ENCODE measurements around the gene ATAD1.

DNA sequence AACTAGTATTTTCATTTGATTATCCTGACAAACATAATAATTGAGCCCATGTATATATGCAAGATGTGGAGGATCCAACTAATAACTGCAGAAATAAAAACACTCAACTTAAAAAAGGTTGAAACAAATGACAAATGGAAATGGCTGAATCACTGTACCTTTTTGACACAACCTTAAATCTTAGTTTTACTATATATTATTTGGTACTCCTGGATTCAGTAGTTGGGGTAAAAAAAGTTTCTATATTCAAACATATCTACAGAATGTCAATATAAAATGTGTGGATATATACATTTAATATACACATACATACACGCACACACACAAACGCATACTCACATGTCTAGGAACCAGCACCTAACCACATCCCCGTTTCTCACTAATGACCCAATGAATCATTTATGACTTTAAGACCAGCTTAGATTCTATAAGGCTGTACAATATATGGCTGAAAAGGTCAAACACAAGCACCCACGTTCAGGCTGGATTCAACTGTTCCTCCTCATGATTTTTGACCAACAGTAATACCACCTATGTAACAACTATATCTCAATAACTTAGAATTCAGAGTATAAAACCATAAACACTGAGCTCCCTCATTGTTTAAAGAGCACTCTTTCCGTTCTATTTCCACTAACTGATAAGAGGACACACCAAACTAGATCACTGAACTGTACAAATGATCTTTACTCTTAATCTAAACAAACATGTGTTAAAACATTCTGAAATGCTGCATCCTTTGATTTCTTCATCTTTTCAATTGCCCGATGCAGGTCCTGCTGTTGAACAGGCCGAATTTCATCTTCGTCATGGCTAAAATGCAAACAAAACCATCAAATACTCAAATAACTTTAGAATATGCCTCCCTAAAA, 63.8 kb downstream of the ATAD1 start:
- TF ChIP-seq, protein P1, sequence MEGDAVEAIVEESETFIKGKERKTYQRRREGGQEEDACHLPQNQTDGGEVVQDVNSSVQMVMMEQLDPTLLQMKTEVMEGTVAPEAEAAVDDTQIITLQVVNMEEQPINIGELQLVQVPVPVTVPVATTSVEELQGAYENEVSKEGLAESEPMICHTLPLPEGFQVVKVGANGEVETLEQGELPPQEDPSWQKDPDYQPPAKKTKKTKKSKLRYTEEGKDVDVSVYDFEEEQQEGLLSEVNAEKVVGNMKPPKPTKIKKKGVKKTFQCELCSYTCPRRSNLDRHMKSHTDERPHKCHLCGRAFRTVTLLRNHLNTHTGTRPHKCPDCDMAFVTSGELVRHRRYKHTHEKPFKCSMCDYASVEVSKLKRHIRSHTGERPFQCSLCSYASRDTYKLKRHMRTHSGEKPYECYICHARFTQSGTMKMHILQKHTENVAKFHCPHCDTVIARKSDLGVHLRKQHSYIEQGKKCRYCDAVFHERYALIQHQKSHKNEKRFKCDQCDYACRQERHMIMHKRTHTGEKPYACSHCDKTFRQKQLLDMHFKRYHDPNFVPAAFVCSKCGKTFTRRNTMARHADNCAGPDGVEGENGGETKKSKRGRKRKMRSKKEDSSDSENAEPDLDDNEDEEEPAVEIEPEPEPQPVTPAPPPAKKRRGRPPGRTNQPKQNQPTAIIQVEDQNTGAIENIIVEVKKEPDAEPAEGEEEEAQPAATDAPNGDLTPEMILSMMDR (IDR thresholded peaks at IDR 0.05) = no peak
- no peak for TF ChIP-seq POLR2A (IDR thresholded peaks at IDR 0.05)
